HG03108 (cell line): ENCODE results near the gene CLCN5.

Experiments
- ATAC-seq: cut with Tn5 transposase; IDR thresholded peaks from one replicate; pipeline ENCODE4 v1.9.1; 2021; ENCODE audit warnings: moderate library complexity; ENCODE audit not compliant: unreplicated experiment

The CLCN5 gene

DNA sequence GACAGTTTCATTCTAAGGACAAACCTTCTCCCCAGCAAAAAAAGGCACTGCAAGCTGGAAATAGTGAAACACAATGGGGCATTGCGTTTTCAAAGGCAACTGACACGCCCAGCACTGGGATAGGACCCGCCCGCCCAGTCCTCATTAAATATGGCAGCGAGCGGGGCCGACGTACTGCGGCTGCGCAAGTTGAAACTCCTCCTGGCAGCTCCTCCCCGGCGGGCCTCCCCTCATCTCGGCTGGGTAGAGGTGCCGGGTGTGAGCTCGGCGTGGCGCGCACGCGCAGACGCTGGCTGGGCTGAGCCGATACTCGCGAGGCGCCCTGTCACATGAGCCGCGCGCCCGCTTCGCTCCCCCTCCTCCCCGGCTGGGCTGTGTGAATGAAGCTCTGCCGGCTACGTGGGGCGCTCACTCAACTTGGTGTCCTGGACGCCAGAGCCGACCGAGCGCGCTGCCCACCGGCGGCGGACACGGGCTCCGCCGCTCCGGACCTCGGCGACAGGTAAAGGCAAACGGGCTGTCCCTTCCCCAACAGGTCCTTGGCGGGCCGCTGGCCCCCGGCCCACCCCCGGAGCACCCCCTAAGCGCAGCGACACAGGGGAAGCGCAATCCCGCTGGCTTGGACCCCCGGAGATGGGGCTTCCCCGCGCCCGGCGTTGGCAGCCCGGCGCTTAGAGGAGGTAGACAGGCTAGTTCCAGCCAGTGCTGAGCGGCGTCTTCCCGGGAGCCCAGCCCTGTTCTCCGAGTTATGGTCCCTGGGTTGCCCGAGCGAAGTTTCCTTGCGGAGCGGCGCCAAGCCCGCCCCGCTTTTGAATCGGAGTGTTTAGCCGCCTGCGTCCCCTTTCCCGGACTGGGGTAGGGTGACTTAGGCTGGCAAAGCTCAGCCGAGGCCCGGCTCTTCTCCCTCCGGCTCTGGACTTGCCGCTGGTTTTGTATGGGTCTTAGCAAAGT lies at the start of gene CLCN5:
Gene CLCN5 (plus strand): TSS at position 306 of the 951 bp plus-strand sequence. CDS start 2,703 bp downstream, outside the sequence.
- ATAC-seq = peak; percentile 89

DNA sequence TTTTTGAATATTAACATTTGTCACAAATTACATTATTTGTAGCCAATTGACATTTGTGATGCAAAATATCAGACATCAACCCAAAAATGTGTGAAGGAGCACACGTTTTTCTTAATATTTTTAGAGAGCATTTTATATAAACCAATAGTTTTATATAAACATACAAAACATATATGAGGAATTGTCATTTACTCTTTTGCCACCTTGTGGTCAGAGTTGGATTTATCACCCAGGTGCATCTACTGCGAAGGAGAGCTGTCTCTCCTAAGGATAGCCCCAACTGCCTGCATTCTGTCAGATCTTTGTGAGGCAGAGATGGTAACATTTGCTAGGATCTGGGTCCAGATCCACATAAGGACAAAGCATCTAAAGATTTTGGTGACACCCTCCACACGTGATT lies 45.6 kb upstream of the CLCN5 start:
- no peak for ATAC-seq

DNA sequence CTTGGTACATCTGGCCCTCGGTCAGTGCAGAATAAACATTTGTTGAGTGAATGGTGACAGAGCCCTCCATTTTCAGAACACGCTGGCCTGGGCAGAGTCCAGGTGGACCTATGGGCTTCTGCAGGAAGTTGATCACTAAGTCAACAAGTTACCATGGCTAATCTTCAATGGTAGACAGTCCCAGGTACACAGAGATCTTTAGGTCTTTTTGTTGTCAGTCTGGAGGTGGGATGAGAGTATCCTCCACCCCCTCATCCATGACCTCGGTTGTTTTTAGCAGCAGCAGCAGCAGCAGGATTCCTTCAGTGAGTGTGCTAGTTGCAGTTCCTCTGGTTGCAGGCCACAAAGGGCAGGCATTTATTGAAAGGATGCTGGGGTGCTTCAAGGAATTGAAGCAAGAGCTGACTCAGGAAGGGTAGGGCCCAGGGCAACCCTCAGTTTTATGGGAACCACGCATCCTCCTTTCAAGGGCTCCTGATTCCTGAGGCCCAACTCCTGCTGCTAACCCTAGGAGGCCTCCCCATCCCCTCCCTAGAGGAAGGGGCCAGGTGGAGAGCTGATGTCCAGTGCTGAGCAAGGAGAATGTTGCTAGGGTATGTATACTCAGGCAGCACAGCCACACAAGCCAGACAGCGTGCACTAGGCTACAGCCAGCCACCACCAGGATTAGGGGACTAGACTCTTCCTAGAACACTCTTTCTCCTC lies 44.8 kb upstream of the CLCN5 start:
- no peak for ATAC-seq

DNA sequence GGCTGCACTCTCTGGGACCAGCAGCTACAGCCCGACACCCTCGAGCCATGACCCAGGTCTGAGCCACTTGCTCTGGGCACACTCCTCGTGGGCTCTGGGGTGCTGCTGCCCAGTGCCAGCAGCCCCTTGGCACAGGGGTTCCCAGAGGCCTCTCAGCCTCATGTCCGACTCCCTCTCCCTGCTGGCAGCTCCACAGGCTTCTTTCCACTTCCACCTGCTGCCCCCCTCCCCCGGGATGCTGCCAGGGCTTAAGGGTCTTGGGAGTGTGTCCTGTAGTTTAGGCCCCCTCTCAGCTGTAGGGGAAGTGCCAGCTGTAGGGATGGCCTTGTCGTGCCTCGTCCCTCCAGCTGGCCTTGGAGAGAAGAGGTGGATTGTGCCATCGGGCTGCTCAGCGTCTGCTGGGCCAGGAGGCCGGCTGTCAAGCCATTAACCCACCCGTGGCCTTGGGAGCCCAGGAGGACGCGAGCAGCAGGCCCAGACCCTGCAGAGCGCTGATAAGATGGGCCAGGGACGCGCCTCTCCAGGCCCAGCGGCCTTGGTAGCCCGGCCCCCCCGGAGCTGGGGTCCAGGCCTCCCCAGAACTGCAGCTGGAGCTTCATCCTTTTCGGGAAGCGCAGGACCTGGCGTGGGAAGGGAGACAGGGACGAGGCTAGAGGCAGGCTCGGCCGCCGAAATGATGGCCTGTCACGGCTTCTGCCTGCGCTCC lies 44.1 kb upstream of the CLCN5 start:
- ATAC-seq = no peak

DNA sequence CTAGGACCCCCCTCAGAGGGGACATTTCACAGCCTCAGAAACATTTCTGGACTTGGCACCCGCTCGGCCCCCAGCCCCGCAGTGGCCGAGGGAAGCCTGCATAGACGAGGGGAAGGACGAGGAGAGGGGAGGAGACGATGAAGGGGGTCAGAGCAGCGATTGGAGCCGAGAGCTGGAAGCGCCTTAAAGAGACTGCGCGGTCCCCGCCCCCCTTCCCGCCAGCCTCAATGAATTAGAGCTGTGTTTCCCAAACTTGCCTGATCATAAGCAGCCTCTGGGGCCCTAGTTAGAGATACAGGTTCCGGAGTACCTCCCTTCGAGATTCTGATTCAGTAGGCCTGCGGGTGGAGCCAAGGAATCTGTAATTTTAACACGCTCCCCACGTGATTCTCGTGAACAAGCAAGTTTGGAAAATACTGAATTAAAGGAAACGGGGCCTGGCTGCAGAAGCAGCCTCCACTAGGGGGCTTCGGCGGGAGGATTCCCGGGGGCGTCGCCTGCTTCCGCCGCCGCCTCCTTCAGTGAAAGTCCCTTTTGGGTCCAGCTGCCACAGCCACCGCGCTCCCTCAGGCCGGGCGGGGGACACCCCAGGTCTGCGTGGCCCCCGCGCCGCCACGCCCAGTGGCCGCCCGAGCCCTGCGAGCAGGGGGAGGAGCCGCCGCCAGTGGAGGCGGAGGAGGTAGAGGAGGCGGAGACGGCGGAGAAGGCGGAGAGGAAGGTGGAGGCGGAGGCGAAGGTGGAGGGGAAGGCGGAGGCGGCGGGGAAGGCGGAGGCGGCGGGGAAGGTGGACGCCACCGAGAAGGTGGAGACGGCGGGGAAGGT lies 43.4 kb upstream of the CLCN5 start, which contains the start of gene USP27X:
Gene USP27X (plus strand): TSS at position 651 of the 822 bp plus-strand sequence. CDS start 824 bp downstream, outside the sequence.
- peak; percentile 90 for ATAC-seq

DNA sequence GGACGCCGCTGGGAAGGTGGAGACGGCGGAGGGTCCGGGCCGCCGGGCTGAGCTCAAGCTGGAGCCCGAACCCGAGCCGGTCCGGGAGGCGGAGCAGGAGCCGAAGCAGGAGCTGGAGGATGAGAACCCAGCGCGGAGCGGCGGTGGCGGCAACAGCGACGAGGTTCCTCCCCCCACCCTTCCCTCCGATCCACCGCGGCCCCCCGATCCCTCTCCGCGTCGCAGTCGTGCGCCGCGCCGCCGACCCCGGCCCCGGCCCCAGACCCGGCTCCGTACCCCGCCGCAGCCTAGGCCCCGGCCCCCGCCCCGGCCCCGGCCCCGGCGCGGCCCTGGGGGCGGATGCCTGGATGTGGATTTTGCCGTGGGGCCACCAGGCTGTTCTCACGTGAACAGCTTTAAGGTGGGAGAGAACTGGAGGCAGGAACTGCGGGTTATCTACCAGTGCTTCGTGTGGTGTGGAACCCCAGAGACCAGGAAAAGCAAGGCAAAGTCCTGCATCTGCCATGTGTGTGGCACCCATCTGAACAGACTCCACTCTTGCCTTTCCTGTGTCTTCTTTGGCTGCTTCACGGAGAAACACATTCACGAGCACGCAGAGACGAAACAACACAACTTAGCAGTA lies 42.6 kb upstream of the CLCN5 start:
- ATAC-seq = no peak

DNA sequence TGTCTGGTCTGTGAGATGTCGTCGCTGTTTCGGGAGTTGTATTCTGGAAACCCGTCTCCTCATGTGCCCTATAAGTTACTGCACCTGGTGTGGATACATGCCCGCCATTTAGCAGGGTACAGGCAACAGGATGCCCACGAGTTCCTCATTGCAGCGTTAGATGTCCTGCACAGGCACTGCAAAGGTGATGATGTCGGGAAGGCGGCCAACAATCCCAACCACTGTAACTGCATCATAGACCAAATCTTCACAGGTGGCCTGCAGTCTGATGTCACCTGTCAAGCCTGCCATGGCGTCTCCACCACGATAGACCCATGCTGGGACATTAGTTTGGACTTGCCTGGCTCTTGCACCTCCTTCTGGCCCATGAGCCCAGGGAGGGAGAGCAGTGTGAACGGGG lies 41.7 kb upstream of the CLCN5 start:
- no peak for ATAC-seq

DNA sequence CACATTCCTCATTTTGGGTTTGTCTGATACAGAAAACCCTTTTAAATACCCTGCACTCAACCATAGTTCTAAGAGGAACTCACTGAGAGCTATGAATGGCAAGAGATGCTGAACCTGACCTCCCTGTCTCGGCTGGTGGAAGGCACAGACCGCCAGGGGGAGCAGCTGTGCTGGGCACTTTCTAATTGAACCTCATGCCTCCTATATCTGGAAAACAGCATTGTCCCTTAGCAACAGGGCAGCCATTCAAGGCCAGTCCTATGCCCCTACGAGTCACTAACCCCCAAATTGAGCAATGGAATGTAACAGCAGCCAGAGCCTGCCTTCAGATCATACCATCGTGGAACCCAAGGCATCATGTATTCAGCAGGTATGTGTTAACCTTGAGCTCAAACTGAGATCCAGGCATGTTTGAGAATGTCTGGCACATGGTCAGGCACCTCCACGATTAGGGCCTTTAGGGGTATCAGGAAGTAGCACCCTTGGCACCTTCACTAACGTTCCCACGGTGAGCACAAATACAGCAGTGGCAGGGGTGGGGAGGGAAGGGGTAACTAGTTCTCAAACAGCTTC lies 38.0 kb upstream of the CLCN5 start:
- ATAC-seq = peak; percentile 47

DNA sequence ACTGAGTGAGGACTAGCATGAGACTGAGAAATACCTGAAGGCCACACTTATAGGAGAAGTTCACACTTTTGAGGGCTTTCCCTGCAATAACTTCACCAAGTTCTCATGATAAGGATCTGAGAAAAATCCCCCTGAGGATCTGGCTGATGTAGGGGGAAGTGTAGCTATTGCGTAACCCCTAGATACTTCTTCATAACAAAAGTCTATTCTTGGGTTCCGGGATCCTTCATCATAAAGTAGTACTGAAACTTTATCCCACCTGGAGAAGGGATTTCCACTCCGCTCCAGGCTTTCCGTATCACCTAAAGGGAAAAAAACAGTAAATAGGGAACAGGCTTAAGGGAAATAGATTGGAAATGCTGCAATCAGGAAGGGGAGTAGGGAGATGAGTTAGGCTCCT lies 29.9 kb upstream of the CLCN5 start:
- no peak for ATAC-seq

DNA sequence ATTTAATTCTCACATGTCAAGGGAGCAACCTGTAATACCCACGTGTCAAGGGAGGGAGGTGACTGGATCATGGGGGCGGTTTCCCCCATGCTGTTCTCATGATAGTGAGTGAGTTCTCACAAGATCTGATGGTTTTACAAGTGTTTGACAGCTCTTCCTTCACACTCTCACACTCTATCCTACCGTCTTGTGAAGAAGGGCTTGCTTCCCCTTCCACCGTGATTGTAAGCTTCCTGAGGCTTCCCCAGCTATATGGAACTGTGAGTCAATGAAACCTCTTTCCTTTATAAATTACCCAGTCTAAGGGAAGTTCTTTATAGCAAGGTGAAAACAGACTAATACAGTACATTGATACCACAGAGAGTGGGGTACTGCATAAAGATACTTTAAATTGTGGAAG lies 25.4 kb upstream of the CLCN5 start:
- ATAC-seq = no peak

DNA sequence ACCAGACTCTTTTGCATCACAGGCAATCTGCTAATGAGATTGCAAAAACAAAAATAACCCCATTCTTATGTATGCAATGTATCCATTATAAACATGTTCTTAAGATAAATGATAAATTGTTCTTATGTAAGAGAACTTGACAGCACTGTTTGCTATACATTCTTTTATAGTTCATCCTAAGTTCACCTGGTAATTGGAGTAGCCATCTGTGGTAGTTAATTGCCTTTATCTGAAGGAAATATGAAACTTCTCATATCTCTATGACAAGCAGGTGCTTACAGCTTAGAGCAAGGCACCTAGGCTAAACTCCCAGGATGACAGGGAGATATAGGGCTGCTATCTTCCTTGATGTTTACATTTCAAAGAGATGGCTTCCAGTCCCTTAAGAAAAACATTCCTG lies 21.3 kb upstream of the CLCN5 start:
- no peak for ATAC-seq

DNA sequence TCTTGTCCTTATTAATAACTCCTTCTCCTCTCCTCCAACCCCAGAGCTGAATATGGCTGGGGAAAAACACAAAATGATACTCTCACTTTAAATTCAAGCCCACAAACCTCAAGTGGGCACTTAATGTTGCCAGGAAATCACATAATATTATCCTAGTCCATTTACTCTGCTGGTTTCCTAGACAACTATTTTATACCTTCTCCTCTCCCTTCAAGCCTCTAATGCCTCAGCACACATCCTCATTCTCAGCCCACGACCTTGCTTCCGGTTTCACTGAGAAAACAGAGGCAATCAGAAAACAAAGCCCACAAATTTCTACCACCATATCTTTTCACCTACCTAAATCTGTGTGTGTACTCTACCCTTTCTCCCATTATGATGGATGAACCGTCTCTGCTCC lies 12.1 kb upstream of the CLCN5 start:
- no peak for ATAC-seq

DNA sequence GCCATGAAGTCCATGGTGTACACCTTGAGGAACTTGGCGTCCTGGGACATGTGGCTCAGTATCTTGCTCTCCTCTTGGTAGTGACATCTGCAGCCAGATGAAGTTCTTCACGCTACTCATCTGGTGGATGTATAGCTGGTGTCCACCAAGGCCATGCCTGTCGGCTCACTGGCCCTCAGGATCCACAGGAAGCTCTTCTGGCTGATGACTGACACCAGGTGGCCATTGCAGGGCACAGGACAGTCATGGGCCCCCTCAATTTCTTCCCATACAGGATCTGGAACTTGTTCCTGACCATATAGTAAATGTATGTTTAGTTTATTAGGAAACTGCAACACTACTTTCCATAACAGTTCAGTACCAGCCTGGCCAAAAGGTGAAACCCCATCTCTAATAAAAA lies 10.3 kb upstream of the CLCN5 start:
- ATAC-seq = no peak

DNA sequence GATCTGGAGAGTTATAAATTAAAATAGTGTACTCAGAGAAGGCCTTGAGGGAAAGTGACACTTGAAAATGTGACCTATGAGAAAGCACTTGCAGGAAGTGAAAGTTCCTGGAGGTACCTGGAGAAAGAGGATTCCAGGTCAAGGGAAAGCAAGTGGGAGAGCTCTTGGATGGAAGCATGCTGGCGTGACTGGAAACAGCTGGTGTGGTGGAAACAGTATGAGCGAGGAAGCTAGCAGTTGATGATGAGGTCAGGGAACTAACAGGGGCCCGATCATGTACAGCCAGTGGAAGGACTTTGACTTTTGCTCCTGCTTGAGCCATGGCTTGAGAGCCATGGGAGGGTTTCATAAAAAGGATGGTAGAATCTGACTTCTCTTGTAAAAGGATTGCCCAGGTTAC lies 9.5 kb upstream of the CLCN5 start:
- no peak for ATAC-seq

DNA sequence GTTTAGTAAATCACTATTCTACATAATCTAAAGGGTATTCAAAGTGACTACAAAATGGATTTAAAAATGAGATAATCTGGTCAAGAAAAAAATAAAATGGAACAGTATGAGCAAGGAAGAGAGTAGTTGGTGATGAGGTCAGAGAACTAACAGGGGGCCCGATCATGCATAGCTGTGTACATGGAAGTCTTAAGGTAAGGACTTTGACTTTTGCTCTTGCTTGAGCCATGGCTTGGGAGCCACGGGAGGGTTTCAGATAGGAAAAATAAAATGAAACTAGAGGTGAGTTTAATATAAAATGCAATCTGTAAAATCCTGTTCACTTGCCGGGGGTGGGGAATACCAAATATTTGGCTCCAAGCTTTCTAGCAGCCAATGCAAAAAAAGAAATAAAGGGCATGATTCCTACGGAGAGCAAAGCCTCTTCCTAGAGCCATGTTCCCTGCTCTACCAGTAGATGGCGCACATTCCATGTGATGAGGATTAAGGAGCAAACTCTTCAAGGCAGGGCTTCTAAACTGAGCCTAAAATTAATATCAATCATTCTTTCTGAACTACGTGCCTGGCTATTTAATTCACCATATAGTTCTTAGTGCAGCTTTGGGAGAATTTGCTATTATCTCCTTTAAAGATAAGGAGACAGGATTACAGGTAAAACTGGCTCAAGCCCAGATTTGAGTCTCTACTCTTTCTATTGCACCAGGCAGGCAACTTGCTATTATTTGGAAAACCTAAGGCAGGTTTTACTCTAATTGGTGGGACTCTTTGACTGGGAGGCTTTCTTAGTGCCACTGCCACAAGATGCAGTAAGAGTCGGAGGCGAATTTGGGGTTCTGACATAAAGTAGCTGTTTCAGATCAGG lies 6.8 kb upstream of the CLCN5 start:
- ATAC-seq = no peak

DNA sequence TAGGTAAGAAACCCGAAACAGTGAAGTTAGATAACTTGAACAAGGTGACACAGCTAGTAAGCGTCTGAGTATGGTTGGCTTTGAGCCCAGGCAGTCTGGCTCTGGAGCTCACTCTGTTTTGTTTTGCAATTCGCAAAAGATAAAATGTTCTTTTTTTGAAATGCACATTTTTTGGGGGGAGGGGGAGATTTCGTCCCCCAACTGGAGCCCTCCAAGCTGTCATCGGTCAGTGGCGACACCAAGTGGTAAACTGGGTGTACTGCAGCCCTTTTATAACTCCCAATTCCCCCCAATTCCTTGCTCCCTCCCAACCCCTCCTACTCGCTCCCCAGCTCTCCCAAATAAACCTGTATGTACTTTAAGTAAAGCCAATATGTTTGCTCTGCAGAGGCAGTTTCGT lies 2.8 kb upstream of the CLCN5 start:
- ATAC-seq = no peak

DNA sequence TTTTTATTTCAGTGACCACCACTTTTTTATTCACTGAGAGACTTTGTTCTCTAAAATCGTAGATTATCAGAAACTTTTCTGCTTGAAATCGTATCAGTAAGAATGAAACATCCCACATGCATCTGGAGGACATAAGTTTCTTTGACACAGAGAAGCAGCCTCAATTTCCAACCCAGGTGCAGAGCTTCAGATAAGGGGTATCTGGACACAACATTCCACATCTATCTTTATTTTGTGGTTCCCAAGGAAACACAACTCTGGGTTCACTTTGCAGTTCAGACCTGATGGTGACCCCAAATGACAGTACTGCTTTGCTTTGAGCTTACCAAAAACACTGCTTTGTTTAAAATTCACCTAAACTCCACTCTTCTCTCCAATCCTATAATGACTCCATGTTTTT lies 1.3 kb upstream of the CLCN5 start:
- ATAC-seq = no peak

DNA sequence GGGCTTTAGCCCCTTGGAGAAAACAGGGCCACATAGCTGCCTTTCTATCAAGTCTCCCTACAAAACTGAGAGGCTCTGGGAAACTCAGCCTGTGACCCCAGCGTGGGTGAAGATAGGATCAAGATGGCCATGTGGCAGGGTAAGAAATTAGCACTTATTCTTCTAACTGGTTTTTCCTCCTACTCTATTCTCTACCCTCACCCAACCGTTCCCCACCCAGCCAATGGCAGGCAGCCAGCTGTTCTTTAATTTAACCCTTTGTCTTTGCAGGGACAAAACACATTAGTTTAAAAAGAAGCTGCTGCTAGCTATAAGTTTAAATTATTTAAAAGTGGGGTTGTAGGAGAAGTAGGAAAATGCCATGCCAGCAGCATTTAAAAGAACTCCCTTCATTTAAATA lies 2.8 kb downstream of the CLCN5 start:
- ATAC-seq = no peak

DNA sequence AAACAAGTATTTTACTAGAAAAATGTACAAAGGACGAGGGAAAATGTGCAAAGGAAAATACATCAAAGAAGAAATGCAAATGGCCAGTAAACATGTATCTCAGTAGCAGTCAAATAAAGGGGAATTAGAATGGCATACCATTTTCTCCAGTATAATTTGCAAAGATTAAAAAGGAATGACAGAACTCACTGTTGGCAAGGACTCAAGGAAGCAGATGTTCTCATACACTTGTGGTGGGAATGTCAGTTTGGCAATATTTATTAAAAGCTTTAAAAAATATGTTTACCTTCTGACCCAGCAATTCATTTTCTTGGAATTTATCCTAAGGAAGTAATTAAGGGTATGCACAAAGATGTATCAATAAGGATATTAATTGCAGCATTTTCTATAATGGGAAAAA lies 7.6 kb downstream of the CLCN5 start:
- ATAC-seq = no peak
